Heart left ventricle (tissue), 16 donors: ENCODE results near the gene FMN2. TPM values are rescaled to one million over a fixed set of nuclear protein-coding genes. Genes with fewer than 3 reads are reported as not detected.
A peak's percentile ranks its signal among the peaks of the same experiment; 100 is the strongest.

ENCODE experiments used
- ATAC-seq, 4 donors: fragments of 200-7000 bp; cut with Tn5 transposase; one replicate each; pipeline ENCODE4 v1.9.1; 2020 to 2022; ENCODE audit warnings: moderate library complexity in 4 of 4, mild to moderate bottlenecking in 3 of 4, moderate number of reproducible peaks in 1 of 4
- DNase-seq, 5 donors: peaks; one replicate each; pipeline ENCODE4 v3.0.0-alpha.2; 2020
- H3K27ac ChIP-seq, 12 donors: fragments of 200-600 bp; sonication (generic) in 4 of 12; one replicate each; pipeline versions ENCODE4 v1.5.0 to v1.8.0; 2016 to 2022; ENCODE audit warnings: mild to moderate bottlenecking in 2 of 12
- H3K27me3 ChIP-seq, 9 donors: fragments of 200-600 bp; sonication (generic) in 2 of 9; one replicate each; pipeline versions ENCODE4 v1.5.1 to v1.8.0; 2016 to 2022; ENCODE audit warnings: mild to moderate bottlenecking in 3 of 9
- H3K36me3 ChIP-seq, 9 donors: fragments of 200-600 bp; sonication (generic) in 2 of 9; one replicate each; pipeline versions ENCODE4 v1.5.0 to v1.8.0; 2018 to 2022; ENCODE audit warnings: mild to moderate bottlenecking in 2 of 9
- H3K4me1 ChIP-seq, 12 donors: fragments of 200-600 bp; sonication (generic) in 4 of 12; one replicate each; pipeline versions ENCODE4 v1.5.0 to v1.8.0; 2016 to 2022; ENCODE audit warnings: mild to moderate bottlenecking in 3 of 12
- H3K4me3 ChIP-seq, 12 donors: fragments of 200-600 bp; sonication (generic) in 4 of 12; one replicate each; pipeline versions ENCODE4 v1.5.0 to v1.8.0; 2017 to 2022; ENCODE audit warnings: mild to moderate bottlenecking in 9 of 12, moderate library complexity in 4 of 12
- H3K9me3 ChIP-seq, 12 donors: fragments of 200-600 bp; sonication (generic) in 4 of 12; one replicate each; pipeline versions ENCODE4 v1.5.0 to v1.8.0; 2016 to 2022; ENCODE audit warnings: mild to moderate bottlenecking in 1 of 12
- CTCF ChIP-seq, 12 donors: fragments of 200-600 bp; sonication (generic) in 4 of 12; IDR thresholded peaks; one replicate each; pipeline versions ENCODE4 v1.5.0 to v1.8.0; 2018 to 2022; ENCODE audit warnings: antibody characterized with exemption in 12 of 12, mild to moderate bottlenecking in 5 of 12
- POLR2A ChIP-seq, 2 donors: fragments of 450-650 bp; IDR thresholded peaks; one replicate each; pipeline ENCODE4 v1.6.1; 2017; ENCODE audit warnings: antibody characterized with exemption in 2 of 2, mild to moderate bottlenecking in 2 of 2, moderate library complexity in 2 of 2
- WGBS, 4 donors: extraction: QIAGEN DNeasy Blood & Tissue Kit in 2 of 4; methylation state at CpG; one replicate each; pipeline versions ENCODE4 v1.1.5 to v1.1.7; 2013 to 2018; 5-methylcytosine and 5-hydroxymethylcytosine counted together
- intact Hi-C, 10 donors: fragments of 100-400 bp; cut with DNase I; formaldehyde crosslinking; loops; one replicate each; pipeline versions ENCODE4 v1.11.1 to v1.14.2; 2022
- polyA plus RNA-seq, 2 donors: library from polyadenylated mRNA; stranded (reverse); fragments of 200-250 nt; gene quantifications; one replicate each; pipeline ENCODE4 v1.2.3, GENCODE V29; 2013
- total RNA-seq, 9 donors: library from RNA; depleted of rRNA in 2 of 9; stranded (reverse); fragments of >200 nt in 2 of 9; fragmentation: NEBNext Ultra II Directional in 3 of 9; extraction: Animal tissue kit (Norgen Biotek cat#: 25700) in 3 of 9; gene quantifications; one replicate each; pipeline versions ENCODE4 v1.1.0 to v1.2.4, GENCODE V29; 2016 to 2023
- donor health status: ischemic (EF 13 %, LVEDD 7.1; RV severe dilation, severe dysfunction).
- donor health status: healthy with polysubstance abuse.
- donor health status: DM: no; HTN: yes; CAD: no.
- donor health status: DM: no; HTN: no; CAD: no.
- donor health status: ischemic (EF 25% LVEDD 6.9; RV normal size, moderate dysfunction).
- donor health status: ischemic (EF 25% LVEDD 5.7; RV mildly dilated, moderate dysfunction).
- donor health status: healthy.
- donor health status: DM: yes; HTN: yes; CAD: no.
- donor health status: ischemic (EF 35%, LVEDD 5.7; RV mildly dilated, moderate dysfunction).
- donor health status: nonischemic (EF 11% LVEDD 7.7; RV severe dilation, severe dysfunction).
- donor health status: DM: yes; HTN: yes; CAD: no.
- donor health status: PGD.
- donor health status: ischemic (EF 29% LVEDD 5.4; RV normal size, mild dysfunction).
- donor health status: nonischemic (EF 23%, LVEDD 6.1; RV moderate dilation, normal function).

Gene FMN2
- total and polyA plus RNA-seq, 11 donors = 0.11 to 1.9 (median 0.31) TPM; not detected in 8

GRCh38 chr1:240341365-240342250 is 249.9 kb downstream of the FMN2 start:
- intact Hi-C loops = no loop called here
- Histone ChIP-seq H3K27ac (peak overlapping the region in 1 of 12 donors; percentile 35), H3K27me3 (peaks cover 0 to 6% (median 0%) of the 10 kb centered on the region in 9 donors), H3K4me1 (no peaks in the 10 kb centered on the region), H3K4me3 (no peak overlapping the region), H3K36me3 (no peaks in the 10 kb centered on the region), H3K9me3 (no peaks in the 10 kb centered on the region)
- ATAC-seq (no peak), DNase-seq (no peak)
- 64 to 84% (median 75%) methylated on average over 6 of the region's 6 CpGs for WGBS, 4 donors
- no peak for TF ChIP-seq POLR2A (IDR thresholded peaks at IDR 0.05)
- no peak for TF ChIP-seq CTCF (IDR thresholded peaks at IDR 0.05)

- ATAC-seq (no peak), DNase-seq (no peak)
- Histone ChIP-seq H3K4me1 (no peaks in the 10 kb centered on the region), H3K4me3 (no peak overlapping the region), H3K27ac (peak overlapping the region in 1 of 12 donors; percentile 35), H3K9me3 (no peaks in the 10 kb centered on the region), H3K36me3 (no peaks in the 10 kb centered on the region), H3K27me3 (peaks cover 0 to 6% (median 0%) of the 10 kb centered on the region in 9 donors)
- TF ChIP-seq CTCF (IDR thresholded peaks at IDR 0.05) (no peak), POLR2A (IDR thresholded peaks at IDR 0.05) (no peak)
- 66 to 73% (median 70%) methylated on average over 3 of the region's 3 CpGs for WGBS, 4 donors
- intact Hi-C loops = no loop called here
Measured at GRCh38 chr1:240342251-240342625, 250.6 kb downstream of the FMN2 start.

- Histone ChIP-seq H3K27me3 (peaks cover 0 to 6% (median 0%) of the 10 kb centered on the region in 9 donors), H3K27ac (no peak overlapping the region), H3K36me3 (no peaks in the 10 kb centered on the region), H3K4me3 (no peak overlapping the region), H3K9me3 (no peaks in the 10 kb centered on the region), H3K4me1 (no peaks in the 10 kb centered on the region)
- TF ChIP-seq CTCF (IDR thresholded peaks at IDR 0.05) (no peak), POLR2A (IDR thresholded peaks at IDR 0.05) (no peak)
- ATAC-seq = no peak
- intact Hi-C loops = no loop called here
- no peak for DNase-seq
- WGBS, 4 donors = 50 to 62% (median 61%) methylated on average over 2 of the region's 2 CpGs
Measured at GRCh38 chr1:240343045-240343444, 251.4 kb downstream of the FMN2 start.

- DNase-seq (no peak), ATAC-seq (no peak)
- TF ChIP-seq POLR2A (IDR thresholded peaks at IDR 0.05) (no peak), CTCF (IDR thresholded peaks at IDR 0.05) (no peak)
- Histone ChIP-seq H3K4me3 (no peak overlapping the region), H3K27me3 (peaks cover 0 to 6% (median 0%) of the 10 kb centered on the region in 9 donors), H3K36me3 (no peaks in the 10 kb centered on the region), H3K9me3 (no peaks in the 10 kb centered on the region), H3K27ac (no peak overlapping the region), H3K4me1 (no peaks in the 10 kb centered on the region)
- intact Hi-C loops = no loop called here
Measured at GRCh38 chr1:240343966-240344365, 252.3 kb downstream of the FMN2 start.
